Fibroblast of peridontal ligament (primary cell): Measurements from ENCODE around the gene CEPT1.

Experiments used
- DNase-seq: peaks from one replicate; pipeline ENCODE4 v3.0.0-alpha.2; 2010; ENCODE audit errors: extremely low read depth

CEPT1 gene

DNA sequence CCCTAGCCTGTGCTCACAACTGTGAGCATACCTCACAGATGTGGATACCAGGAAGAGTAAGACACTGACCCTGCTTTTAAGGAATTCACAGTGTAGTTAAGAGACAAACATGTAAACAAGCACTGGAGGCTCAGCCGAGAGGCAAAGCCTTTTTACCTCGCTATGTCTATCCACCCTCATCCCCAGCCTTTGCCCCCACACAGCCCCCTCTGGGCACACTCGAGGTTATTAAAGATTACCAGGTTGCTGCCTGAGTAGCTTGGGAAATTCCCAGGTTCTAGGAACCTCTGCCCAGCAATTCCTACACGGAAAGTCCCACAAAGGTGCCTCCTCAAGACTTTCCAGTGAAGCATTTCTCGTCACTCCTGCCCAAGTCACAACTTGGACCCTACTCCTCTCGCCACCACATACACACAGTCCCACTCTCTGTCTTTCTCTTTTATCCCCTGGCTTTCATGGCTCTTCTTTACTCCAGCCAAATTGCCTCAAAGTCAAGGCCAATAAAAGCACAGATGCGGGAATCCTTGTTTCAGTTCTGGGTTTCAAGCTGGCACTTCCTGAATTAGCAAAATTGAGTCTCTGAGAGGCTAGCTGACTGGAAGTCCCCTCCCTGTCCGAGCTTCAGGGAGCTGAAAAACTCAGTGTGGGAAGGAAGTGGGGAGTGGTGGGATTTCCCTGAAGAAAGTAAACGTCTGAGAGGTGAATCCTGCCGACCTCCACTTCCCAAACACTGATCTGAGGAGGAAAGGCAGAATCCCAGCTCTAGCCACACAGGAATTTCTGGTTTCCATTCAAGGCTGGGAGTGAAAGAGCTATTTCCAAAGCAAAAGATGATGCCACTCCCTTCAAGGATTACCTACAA, 52.9 kb downstream of the CEPT1 start:
- DNase-seq, result peak; percentile 26

DNA sequence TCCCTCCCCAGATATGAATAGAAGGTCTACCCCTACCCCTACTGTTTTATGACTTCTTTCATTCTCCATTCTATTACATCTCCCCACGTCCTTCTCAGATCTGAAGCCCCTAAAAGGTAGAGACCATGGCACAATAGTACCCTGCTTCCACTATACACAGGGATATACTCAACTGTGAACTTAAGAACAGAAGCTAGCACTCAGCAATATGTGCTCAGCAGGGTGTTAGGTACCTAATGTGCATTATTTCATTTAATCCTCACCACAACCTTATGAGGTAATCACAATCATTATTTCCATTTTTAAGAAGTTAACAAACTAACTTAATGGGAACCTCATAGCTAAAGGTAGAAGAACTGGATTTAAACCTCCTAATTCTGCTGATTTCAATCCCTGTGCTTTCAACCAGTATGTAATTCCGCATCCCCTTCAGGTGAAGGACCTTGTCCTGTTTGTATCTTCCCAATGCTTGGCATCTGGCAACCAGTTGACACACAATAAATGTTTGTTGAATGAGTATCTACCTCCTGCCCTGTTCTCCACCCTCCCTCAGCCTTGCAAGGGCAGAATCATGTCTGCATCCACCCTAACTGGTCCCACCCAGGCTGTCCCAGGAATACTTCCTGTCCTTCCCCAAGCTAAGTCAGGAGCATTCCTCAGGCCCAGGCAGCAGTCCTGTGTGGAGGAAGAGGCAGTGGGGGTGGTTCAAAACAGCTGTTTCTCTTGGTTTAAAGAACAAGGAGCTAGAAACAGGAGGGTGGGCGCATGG, 53.9 kb downstream of the CEPT1 start:
- no peak for DNase-seq

- DNase-seq, result no peak
These were observed 55.1 kb downstream of the CEPT1 start for GRCh38 chr1:111195002-111195684.

DNA sequence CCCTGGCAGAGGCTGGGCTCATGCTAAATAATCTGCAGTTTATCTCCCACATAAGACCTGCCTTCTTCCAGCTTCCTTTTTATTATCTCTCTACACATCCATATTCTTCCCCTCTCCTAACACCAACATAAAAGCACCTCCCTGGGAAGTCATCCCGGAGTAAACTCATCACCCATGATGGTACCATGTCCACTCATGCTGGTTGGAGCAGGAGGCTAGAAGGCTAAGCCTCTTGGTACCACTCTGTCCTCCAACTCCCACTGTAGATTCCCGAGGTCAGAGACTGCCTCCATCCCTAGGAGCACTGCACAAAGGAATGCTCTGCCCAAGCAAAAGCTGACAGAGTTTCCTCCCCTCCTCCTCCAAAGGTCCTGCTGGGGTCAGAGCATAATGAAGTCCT, 56.2 kb downstream of the CEPT1 start:
- no peak for DNase-seq

DNA sequence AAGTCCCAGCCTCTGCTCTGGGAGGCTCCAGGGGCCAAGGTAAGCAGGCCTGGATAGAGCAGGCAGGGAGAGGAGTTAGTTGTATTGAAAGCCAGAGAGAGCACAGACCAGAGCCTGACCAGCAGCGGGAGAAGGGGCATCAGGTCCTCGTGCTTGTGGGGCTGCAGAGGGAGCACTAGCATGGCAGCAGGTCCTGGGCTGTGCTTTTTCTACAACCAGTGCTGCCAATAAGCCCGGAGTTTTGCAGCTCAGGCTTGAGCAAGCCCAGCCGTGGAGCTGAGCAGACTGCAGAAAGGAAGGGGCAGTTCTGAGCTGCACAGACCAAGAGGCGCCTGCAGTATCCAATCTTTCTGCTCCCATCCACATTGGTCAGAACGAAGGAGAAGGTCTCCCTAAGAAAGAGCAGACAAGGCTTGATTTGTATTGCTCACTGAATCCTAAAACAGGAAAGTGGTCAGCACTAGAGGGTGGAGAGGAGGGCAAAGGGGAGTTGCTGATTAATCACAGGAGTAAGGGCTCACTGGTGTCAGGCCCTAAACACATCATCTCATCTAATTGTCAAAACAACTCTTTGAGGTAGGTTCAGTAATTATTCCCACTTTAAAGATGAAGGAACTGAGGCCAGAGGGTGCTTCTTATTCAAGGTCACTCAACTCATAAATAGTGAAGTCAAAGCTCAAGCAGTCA, 57.7 kb downstream of the CEPT1 start:
- no peak for DNase-seq

GRCh38 chr1:111198836-111199235, 58.8 kb downstream of the CEPT1 start:
- no peak for DNase-seq

- DNase-seq, result no peak
These were observed 59.3 kb downstream of the CEPT1 start for GRCh38 chr1:111199329-111199728.

DNA sequence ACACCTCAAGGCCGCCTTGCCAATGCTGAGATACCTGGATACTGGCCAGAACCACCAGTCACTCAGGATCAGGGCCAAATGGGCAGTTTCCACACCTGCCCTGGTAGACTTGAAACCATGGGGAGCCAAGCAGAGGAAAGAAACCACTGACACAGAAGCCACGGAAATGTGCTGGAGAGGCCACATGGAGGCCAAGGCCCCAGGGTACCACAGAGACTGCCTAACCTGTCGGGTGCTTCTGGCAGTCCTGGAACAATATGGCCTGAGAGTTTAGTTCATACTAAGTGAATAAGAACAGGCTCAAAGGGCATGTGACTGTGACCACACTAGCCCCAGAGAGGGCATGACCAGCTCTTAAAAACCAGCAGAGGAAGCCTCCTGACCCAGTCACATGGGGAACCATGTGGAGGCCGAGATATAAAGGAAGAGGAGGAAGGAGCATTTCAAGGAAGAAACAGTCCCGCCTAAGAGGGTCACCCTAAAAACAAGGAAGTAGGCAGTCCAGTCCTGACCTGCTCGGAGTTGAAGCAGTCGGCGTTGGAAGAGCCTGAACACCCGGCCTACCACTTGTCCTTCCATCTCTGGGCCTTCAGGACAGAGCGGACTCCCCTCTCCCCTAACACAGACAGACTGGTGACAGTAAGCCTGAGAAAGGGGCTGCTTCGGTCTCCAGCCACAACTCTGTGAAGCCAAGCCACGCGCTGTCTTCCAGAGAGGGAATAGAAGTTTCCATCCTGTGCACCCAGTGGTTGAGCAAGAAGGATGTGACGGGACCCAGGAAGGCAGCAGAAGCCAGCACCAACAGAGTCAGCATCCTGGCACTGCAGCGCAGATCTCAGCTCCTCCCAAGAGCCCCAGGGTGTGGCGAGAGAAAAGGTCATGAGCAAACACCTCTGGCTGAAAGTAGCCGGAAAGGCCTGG, 60.1 kb downstream of the CEPT1 start, which contains the start of gene DENND2D:
Gene DENND2D, minus strand, starts transcription at position 766 of the 921 bp plus-strand sequence. Its CDS starts 187 bp downstream, at position 579.
- DNase-seq, result no peak

- no peak for DNase-seq
These were observed 60.8 kb downstream of the CEPT1 start for GRCh38 chr1:111200802-111201161.

GRCh38 chr1:111201275-111202090, 61.5 kb downstream of the CEPT1 start:
- no peak for DNase-seq

DNA sequence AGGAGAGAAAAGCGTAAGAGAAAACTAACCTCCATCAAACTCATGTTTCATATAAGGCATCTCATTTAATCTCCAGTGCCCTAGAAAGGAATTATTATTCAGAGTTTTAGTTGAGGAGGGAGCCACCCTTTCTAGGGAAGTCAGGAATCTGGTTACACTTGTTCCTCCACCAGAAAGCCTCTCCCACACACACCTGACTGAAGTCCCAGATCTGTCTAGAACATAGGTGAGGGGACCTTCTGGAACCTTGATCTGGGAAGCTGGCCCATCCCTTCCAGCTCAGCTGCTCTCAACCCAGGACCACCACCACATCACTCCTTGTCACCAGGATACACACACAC, 62.3 kb downstream of the CEPT1 start:
- DNase-seq, result no peak

DNA sequence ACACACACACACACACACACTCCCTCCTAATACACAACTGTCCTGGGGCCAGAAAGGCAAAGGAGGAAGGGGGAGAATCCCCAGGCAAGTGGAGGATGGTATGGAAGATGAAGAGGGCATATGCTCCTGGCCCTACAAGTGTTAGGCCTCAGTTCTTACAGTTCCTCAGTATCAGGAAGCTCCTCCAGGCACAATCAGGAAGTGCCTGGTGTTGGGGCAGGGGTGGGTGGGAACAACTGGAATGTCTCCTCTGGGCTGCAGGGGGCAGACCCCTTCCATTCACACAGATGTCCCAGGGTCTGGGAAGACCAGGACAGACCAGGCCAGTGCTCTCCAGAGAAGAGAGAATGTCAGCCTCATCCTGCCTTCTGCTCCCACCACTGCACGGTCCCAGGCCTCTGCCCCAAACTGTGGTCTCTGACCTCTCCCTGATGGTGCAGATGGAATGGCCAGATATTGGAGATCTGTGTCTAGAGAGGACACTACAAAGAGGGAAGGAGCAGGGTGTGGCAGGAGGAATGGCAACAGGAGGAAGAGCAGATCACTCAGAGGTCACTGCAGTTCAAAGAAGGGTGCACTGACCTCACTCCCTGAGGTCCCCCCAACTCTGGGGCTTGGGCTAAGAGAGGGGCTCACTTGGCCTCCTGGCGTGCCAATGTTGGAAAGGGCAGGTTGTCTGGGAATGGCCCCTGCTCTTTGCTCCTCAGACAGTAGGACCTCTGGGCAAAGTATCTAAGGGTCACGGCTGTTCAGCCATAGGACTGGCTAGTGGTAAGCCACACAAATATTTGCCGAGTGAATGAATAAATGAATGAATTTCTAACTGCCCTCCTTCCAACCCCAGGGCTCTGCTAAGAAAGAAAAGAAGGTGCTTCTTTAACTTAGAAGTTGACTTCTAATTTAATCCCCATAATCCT, 62.9 kb downstream of the CEPT1 start:
- no peak for DNase-seq

- no peak for DNase-seq
These were observed 63.7 kb downstream of the CEPT1 start for GRCh38 chr1:111203681-111204200.

DNA sequence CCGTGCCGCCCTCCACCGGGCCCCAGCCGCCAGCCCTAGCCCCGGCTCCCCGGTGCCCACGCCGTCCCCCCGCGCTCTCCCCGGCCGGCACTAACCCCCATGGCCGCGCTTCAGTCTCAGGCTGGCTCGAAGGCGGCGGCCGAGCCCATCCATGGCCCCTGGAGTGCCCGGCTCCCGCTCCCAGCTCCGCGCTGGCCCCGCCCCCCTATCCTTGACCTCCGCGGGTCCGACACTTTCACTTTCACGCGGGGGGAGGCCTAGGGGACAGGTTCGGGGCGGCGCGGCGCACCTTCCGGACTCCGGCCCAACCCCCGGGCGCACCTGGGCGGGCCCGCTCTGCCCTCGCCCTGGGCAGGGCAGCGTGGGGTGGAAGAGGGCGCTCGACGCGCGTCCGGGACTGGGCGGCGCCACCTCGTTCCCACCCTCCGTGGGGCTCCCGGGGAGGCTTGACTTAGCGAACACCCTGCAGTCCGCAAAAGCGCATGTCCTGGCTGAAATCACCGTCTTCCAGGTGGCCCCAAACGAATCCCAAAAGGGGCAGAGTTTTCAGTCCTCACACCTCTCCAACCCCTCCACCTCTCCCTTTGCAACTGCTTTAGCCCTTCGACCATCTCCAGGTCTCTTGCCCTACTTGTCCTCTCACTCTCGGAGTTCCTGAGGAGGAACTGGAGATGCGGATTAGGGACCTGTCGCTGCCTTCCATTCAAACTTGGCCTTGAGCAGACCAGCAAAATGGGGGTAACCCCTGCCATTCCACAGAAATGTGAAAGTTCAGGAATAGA, 64.4 kb downstream of the CEPT1 start:
- no peak for DNase-seq

DNA sequence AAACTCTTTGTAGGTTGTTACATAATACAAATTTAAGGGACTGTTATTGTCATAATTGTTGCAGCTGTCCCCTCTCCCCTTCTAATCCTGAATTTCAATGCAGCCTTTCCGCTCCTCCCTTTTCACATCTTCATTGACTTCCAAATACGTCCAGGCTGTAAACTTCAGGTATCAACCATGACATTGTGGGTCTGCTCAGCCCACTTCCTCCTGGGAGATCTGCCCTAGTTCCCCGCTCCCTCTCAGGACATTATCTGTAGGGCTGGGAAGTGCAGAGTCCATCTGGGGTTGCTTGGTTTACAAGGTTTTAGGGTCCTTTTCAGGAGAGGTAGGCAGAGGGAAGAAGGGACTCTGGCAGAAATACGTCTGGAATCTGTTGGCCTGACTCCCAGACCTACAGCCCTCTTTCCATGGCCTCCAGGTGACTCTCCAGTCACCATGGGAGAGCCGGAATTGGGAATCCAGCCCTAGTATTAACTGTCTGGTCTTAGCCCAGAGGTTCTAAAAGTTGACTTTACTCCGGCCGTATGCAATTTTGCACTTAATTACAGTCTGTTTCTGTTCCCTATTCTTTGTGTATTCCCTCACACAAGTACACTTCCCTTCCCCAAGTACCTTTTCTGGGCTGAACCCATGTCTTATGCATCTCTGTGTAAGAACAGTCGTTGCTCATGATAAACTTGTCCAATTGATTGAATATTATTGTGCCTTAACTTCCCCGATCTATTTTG, 65.1 kb downstream of the CEPT1 start:
- DNase-seq, result no peak

DNA sequence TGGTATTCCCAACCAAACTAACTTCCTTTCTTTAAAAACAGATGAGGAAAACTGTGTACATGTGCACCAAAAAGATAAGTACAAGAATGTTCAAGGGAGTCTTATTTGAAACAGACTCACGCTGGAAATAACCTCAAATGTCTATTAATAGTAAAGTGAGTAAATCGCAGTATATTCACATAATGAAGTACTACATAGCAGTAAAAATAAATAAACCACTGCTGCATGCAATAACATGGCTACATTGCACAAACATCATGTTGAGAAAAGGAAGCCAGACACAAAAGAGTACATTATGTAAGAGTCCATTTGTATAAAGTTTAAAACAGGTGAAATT, 65.7 kb downstream of the CEPT1 start:
- DNase-seq, result peak; percentile 32

- no peak for DNase-seq
These were observed 68.9 kb downstream of the CEPT1 start for GRCh38 chr1:111208921-111209320.
